IPS DF 4.7 (cell line): ENCODE results near the gene ESD.
"Not testable (repeated sequence)": the region's sequence is repeated elsewhere in the genome, so short reads cannot be mapped to it uniquely, and the experiment has no call there.

Experiments used
- DNase-seq: peaks from one replicate; pipeline ENCODE4 v3.0.0-alpha.2; 2013; ENCODE audit warnings: low spot score; ENCODE audit errors: extremely low read depth

ESD gene, protein sequence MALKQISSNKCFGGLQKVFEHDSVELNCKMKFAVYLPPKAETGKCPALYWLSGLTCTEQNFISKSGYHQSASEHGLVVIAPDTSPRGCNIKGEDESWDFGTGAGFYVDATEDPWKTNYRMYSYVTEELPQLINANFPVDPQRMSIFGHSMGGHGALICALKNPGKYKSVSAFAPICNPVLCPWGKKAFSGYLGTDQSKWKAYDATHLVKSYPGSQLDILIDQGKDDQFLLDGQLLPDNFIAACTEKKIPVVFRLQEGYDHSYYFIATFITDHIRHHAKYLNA

DNA sequence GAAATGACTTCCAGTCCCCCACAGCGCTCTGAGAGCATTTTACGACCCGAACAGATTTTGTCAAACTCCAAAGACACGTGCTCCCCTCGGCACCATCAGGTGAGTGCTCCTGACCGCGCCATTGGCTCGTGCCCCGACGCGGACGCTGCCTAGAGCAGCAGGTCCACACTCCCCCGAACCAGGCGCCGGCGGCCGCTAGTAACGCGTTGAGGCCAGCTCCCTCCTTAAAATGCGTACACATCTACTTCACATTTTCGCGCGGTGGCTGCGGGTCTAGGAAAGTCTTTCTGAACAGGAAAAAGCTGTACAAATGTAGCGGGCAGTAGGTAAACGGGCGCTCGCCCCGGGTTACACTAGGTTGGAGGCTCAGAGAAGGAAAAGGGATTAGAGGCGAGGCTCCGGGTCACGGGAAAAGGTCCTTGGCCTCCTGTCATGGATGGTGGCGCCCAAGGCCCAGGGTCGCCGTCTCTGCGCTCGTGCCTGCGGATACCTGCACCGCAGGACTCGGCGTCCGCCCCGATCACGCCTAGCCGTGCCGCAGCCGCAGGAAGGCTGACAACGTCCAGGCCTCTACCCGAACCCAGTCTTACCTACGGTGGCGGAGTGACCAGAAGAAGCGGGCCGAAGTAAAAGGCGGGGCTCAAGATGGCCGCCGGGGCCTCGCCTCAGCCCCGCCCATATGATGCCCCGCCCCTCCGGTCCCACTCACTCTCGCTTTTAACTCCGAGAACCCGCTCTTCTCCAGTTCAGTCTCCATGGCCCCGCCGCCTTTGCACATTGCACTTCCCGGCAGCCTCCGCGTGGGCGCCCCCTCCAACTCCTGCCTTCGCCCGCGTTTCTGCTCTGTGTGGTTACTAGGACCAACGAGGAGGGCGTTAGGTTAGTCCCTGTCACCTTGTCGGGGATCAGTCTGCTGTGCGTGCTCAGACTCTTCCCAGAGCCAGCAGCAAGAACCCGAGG lies at the start of gene ESD:
Gene ESD, minus strand, starts transcription at position 647 of the 960 bp plus-strand sequence. CDS start 5,748 bp downstream, outside the sequence.
- peak; percentile 38 for DNase-seq

DNA sequence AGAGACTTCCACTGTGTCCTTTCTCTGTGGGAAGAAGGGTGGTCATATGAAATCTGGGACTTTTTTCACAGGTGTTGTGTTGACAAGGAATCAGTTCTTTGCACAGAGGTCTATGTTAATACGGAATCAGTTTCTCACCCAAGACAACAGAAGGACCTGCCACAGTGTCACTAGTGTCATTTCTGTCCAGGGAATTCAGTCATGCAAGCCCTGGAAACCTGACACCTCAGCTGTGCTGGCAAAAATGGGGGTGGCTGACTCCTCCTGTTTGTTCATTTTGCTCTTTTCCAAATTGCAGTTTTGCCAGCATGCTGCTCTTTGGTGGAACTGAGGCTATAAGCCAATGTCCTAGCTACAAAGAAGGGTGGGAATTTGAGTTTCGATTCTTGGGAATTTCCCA lies 49.8 kb upstream of the ESD start:
- no peak for DNase-seq

DNA sequence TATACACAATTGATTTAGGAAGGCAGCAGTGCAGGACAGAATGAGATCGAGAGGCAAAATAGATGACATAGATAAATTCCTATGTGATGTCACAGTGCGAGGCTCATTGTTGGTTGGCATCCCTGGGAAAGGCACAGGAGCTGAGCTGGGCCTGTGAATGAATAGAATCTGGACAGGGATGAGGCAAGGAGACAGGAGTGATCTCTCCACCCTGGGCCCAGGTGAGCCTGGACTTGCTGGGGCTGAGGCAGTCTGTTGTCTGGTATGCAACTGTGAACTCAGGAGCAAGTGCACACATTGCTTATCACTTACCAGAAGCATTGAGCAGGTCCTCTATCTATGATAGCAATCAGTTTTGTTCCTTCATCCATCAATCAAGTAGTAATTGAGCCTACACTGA lies 48.2 kb upstream of the ESD start:
- DNase-seq, result no peak

DNA sequence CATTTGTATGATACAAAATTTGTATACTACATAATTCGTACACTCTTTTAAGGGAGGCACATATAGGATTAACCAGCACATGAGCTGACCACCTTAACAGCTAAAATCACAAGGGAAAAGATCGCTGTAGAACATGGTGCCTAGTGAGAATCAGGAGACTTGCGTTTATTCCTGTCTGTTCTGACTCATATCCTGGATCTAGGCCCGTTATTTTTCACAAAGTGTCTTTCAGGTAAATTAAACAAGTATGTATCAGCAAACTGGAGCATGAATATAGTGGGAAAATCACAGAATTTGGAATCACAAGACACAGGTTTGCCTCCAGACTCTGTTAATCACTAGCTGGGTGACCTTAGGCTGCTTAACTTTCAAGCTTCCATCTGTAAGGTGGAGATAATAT lies 47.5 kb upstream of the ESD start:
- DNase-seq, result no peak

DNA sequence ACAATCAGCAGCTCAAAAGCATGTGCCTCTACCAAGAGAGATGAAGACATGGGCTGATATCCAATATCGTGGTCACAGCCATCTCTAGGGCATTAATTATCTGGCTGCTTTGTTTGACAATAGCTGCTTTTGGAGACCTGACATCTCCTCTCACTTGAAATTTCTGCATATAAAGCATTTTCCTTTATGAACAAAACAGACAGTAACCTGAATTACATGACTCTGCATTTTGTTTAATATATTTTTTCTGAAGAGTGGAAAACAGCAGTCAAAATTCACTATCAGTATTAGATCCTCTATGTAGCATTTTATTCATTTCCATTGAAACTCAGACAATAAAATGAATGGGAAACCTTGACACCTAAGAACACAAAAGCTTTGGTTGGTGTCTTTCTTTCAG lies 42.4 kb upstream of the ESD start:
- no peak for DNase-seq

DNA sequence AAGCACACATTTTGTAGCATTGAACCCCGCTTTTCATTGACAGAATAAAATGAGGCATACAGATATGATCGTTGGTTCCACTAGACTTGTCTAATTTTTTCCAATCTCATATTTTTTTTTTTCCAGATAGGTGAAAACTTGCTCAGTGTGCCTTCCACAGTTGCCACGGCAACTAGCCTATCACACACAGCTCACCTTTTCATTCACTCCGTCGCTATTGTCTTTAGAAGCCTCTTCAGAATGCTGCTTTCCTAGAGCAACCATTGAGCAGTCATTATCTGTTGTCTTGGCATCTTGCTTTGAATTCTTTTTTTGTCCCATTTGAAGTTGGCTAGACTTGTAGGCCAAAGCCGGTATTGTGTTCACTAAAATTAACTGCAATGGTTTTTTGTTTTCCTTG lies 37.7 kb upstream of the ESD start:
- no peak for DNase-seq

DNA sequence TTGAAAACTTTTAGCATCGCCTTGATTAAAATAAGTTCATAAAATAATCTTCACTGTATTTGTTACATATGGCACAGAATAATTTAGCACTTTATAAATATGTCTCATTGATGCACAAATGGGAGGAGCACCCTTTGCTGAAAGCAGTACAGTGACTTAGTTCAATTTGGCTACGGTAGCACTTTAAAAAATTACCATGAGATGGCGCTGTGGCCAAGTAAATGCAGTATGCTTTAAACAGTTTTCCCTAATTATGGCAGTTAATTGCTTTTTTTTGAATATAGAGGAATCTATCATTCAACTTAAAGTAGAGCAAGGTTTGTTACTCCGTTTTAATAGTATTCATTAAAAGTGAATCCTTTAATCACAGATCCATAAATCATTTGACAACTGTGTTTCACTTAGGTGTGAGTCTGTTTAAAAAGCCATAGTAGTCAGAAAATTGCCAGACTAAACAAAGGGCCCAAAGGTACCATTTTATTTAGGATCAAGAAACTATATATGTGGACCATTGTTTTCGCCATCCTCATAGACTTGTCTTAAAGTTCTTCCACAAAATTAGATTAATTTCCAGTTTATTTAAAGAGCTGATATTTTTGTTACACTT lies 34.7 kb upstream of the ESD start:
- peak; percentile 7 for DNase-seq

DNA sequence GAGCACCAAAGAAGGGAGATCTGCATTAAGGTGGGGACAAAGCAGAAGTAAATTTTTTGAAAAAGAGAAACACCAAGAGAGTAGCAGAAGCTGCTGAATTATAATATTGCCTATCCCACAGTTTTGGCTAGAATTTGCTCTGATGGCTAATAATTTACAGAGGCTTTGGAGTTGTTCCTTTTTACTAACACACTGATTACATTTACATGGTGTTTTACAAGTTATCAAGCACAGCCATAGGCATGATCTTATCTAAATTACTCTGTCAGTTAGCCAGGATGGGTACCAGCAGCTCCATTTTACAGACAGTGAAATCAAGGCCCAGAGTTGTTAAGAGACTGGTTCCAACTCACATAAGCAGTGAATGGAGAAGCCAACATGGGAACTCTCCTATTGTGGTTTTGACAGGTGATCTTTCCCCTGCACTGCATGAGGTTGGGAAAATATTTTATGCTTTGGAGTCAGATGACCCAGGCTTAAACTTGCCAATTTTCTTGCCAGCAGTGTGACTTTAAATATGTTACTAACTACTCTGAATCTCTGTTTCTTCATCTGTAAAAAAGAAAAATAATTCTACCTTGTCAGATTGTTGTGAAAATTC lies 33.5 kb upstream of the ESD start:
- DNase-seq, result no peak

DNA sequence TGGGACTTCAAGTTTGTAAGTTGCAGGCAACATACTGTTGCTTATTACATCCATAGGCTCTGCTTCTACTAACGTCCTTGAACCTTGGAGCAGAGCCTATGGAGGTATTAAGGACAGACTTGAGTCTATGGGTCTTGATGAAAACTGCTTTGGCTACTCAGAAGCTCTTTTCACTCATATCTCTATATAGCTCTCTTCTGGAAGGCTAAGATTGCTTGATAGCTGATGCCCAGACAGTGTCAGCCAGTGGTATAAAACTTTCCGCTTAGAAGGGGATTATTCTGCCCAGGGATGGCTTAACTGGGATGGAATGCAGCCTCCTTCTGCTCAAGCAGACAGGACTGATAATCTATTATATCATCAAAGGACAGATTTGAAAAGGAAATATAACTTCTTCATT lies 25.6 kb upstream of the ESD start:
- DNase-seq, result no peak

DNA sequence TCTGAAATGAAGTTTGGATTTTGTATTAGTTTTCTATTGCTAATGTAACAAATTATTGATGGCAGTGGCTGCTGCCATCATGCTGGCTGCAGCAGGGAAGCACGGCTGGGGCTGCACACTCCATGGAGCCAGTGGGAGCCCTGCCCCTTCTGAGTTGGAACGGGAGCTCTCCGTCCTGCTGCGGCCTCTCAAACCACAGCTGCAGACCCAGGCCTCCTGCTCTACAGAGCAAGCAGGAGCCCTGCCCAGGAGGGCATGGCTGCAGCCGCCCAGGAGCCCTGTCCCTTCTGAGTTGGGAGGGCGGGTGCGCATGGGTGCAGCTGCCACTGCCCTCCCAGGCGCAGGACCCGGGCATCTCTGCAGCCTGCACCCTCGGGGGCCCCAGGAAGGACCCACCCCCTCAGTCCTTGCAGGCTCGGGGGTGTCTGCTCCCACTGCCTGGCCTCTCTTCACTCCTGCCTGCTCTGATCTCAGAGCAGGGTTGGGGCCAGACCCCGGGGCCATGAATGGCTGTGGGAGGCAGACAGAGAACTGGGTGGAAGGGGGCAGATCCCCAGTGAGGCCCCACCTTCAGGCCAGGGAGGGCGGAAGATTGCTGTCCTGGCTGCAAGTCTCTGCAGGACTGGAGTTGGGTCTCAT lies 21.0 kb upstream of the ESD start:
- no peak for DNase-seq

DNA sequence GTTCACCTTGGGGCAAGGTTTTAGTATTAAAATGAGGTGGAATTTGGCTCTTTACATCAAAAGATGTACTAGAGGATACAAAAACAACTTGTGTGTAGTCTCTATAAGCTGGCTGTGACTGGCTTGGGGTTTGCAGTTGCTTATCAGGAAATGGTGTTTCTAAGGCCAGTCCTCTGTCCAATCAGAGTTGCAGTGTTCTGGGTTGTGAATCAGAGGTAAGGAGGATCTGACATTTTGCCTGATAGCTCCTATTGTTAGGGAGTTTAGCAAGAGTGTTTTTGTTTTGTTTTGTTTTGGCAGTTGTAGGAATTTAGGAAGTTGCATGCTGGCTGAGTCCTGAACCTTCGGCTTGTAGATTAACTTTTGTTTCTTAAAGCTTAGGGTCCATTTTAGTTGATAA lies 20.1 kb upstream of the ESD start:
- no peak for DNase-seq

DNA sequence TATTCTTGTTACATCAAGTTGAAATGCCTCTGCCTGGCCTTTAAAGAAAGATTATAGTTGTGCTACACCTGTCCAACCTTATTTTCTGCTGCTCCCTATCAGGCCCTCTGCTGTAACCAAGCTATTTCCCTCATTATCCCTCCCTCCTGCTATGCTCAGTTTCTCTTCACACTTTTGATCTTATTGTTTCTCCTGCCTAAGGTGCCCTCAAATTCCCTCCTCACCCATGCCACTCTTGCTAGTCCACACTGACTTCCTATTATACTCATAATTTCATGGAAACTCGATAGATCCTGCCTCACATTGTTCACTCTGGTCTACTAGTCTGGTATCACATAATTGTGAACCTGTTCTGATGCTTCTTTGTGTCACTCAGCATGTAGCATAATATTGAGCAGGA lies 19.4 kb upstream of the ESD start:
- DNase-seq, result no peak

DNA sequence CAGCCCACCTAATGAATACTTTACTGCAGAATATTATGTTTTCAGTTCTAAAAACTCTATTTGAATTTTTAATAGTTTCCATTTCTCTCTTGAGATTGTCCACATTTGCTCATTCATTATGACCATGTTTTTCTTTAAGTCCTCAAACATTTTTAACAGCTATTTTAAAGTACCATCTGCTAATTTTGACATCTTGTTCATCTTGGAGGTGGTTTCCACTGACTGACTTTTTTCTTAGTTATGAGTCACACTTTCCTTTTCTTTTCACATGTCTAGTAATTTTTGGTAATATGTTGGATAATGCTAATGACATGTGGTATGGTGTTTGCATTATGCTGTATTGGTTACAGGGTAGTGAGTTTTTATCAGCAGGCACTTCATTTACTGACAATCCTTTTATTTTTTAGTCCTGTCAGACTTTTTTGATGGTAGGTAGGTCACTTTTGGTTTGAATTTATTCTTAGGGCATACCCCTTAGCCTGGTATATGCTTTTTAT lies 15.4 kb upstream of the ESD start:
- no peak for DNase-seq

DNA sequence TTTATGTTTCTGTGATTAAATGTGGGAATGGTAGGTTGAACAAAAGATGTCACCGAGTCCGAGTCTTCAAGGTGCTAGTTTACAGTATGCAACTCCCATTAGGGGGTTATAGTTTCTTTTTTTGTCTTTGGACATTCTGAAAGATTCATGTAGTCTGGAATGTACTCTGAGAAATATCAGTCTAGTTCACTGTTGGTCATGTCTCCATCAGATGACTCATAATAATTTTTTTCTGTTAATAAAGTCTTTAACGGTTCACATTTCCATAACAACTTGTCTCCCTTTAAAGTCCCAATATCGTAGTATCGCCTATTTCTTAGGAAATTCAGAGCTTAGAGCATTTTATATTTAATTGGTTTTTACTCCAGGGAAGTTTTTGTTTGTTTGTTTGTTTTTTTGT lies 13.5 kb upstream of the ESD start:
- no peak for DNase-seq

DNA sequence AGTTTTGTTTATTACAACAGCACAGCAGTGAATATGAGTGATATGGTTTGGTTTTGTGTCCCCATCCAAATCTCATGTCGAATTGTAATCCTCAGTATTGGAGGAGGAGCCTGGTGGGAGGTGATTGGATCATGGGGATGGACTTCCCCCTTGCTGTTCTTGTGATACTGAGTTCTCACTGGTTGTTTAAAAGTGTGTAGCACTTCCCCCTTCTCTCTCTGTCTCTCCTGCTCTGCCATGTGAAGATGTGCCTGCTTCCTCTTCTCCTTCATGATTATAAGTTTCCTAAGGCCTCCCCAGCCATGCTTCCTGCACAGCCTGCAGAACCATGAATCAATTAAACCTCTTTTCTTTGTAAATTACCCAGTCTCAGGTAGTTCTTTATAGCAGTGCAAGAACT lies 8.0 kb upstream of the ESD start:
- DNase-seq, result not testable (repeated sequence)

DNA sequence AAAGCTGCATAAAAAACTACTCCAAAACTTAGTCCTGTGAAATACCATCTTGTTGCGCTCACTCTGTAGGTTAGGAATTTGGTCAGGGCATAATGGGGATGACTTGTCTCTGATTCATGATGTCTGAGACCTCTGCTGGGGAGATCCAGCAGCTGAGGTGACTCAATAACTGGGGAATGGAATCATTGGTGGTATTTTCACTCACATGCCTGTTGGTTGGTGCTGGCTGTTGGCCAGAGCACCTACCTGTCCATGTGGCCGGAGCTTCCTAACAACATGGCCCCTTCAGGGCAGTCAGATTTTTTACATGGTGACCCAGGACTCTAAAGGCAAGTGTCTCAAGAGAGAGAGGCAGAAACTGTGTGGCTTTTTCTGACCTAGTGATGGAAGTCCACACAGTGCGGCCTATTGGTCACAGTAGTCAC lies 7.4 kb upstream of the ESD start:
- DNase-seq, result no peak

DNA sequence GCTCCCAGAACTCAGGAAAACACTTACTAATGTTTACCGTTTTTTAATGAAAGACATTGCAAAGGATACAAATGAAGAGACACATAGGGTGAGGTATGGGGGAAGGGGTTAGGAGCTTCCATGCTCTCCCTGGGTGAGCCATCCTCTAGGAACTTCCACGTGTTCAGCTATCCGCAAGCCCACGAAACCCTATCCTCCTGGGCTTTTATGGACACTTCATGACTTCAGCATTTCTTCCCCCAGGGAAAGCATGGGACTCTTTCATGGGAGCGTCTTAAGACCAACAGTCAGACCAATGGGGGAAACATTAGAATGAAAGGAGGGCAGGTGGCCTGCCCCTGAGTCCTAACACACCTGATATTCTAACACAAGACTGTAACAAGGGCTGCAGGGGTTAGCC lies 6.6 kb upstream of the ESD start:
- no peak for DNase-seq

DNA sequence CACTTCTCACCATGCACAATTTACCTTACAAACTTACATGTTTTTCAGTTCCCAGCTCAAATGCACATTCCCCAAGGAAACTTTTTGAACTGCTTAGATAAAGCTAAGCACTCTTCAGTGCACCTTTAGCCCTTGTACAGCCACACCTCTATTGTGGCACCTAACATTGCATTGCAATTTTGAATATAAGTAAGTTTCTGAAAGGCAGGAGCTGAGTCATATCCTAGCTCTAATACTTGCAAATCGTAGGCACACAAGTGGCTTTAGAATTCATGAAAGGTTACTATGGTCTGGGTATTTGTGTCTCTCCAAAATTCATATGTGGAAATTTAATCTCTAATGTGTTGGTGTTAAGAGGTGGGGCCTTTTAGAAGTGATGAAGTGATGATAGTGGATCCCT lies 4.9 kb upstream of the ESD start:
- DNase-seq, result no peak

DNA sequence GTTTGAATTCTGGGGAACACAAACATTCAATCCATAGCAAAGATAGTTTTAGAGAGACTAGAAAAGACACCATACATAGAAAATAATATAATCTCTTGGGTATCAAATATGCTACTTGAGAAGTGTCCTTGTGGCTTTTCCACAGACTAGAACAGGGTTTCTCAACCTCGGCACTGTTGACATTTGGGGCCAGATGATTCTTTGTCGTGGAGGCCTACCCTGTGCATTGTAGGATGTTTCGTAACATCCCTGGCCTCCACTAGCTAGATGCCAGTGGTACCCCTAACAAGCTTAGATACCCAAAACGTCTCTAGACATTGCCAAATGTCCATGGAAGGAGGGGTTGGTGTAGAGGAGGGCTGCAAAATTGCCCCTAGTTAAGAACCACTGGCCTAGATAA lies 2.2 kb upstream of the ESD start:
- no peak for DNase-seq

DNA sequence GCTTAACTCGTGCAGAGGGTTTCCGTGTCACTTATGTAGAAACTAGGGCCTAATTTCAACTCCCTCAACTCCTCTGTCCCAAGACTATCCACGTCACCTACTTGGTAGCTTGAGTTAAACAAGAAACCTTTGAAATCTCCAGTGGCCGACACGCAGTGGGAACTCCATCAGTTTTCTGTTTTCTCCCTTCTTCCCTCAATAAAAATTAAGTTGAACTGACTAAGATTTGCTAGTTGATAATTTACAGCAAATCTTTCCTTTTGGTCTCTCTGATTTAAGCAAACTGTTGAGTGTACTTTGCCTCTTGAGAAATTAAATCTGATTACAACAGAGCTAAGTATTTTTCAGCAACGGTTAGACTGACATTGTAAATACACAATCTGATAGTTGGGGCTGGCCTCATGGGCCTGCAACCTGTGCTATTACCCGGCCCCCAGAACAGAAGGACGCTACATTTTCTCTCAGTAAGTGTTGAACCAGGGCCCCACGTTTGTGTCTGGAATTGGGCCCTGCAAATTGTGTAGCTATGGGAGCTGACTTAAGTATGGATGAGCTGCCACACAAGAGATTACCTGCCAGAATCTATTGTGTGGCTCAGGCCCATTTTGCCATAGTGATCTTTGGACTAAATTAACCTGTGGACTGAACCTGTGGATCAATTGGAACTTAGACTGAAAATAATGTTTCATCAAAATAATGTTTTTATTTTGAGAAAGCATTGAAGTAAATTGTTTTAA lies 708 bp upstream of the ESD start:
- DNase-seq, result no peak

DNA sequence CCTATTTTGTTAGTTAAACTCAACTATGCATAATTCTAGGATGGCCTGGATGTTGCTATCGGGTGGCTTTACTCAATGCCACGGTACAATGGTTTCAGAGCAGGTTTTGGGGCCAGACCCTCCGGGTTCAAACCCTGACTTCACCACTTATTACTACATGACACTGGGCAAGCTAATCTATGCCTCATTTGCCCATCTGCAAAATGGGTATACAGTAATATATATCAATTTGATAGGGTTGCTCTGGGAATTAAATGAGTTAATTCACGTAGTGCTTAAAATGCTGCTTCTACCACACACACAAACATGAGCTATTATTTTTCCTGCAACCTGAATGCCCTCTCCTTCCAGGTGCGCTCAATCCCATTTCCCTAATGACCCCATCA lies 839 bp downstream of the ESD start:
- DNase-seq, result no peak
